OCI-LY1 (cell line): ENCODE data around the gene STARD3NL.
"Not testable (repeated sequence)": the region's sequence is repeated elsewhere in the genome, so short reads cannot be mapped to it uniquely, and the experiment has no call there.

Source experiments
- H2AFZ ChIP-seq: fragments of 200-600 bp; sonication (generic), shearing (Covaris generic); 2 replicates; pipeline ENCODE4 v1.6.0; 2014; ENCODE audit warnings: antibody characterized with exemption, mild to moderate bottlenecking, low read length
- H3F3A ChIP-seq: fragments of 200-600 bp; sonication (generic), shearing (Covaris generic); 2 replicates; pipeline ENCODE4 v1.6.0; 2014; ENCODE audit warnings: mild to moderate bottlenecking, antibody characterized with exemption, low read length, moderate library complexity; ENCODE audit not compliant: insufficient read depth
- H3K27ac ChIP-seq: fragments of 200-600 bp; sonication (generic); 2 replicates; pipeline ENCODE4 v1.5.1; 2014; ENCODE audit warnings: low read length, mixed run types, mild to moderate bottlenecking, low read depth; ENCODE audit not compliant: poor library complexity, severe bottlenecking
- H3K27me3 ChIP-seq: fragments of 200-600 bp; sonication (generic); 2 replicates; pipeline ENCODE4 v1.6.0; 2014; ENCODE audit warnings: antibody characterized with exemption, mild to moderate bottlenecking, low read length, moderate library complexity; ENCODE audit not compliant: insufficient read depth
- H3K36me3 ChIP-seq: fragments of 200-600 bp; sonication (generic); 2 replicates; pipeline ENCODE4 v1.6.1; 2014; ENCODE audit warnings: mild to moderate bottlenecking, antibody characterized with exemption, low read length, moderate library complexity, mixed read lengths; ENCODE audit not compliant: insufficient read depth
- H3K4me1 ChIP-seq: fragments of 200-600 bp; sonication (generic); 2 replicates; pipeline ENCODE4 v1.5.1; 2014; ENCODE audit warnings: mild to moderate bottlenecking, low read length, moderate library complexity; ENCODE audit not compliant: insufficient read depth, severe bottlenecking
- H3K4me2 ChIP-seq: fragments of 200-600 bp; sonication (generic), shearing (Covaris generic); 2 replicates; pipeline ENCODE4 v1.6.1; 2014; ENCODE audit warnings: low read length
- H3K4me3 ChIP-seq: fragments of 200-600 bp; sonication (generic); 2 replicates; pipeline ENCODE4 v1.5.1; 2014; ENCODE audit warnings: low read length, low read depth, mild to moderate bottlenecking, mixed read lengths; ENCODE audit not compliant: poor library complexity, severe bottlenecking
- H3K79me2 ChIP-seq: fragments of 200-600 bp; shearing (Covaris generic); 2 replicates; pipeline ENCODE4 v1.6.1; 2016; ENCODE audit warnings: mixed run types, low read length, mixed read lengths; ENCODE audit not compliant: insufficient read depth
- H3K9ac ChIP-seq: fragments of 200-600 bp; sonication (generic), shearing (Covaris generic); 2 replicates; pipeline ENCODE4 v1.6.1; 2014; ENCODE audit warnings: mild to moderate bottlenecking, low read length, mixed read lengths
- H3K9me2 ChIP-seq: fragments of 200-600 bp; sonication (generic), shearing (Covaris generic); 2 replicates; pipeline ENCODE4 v1.6.1; 2014; ENCODE audit warnings: low read depth, mild to moderate bottlenecking, low read length, mixed read lengths
- H3K9me3 ChIP-seq: fragments of 200-600 bp; shearing (Covaris generic); 2 replicates; pipeline ENCODE4 v1.6.1; 2014; ENCODE audit warnings: low read length, mixed read lengths
- H4K20me1 ChIP-seq: fragments of 200-600 bp; sonication (generic), shearing (Covaris generic); 2 replicates; pipeline ENCODE4 v1.6.0; 2016; ENCODE audit warnings: mild to moderate bottlenecking, low read length; ENCODE audit not compliant: insufficient read depth
- EZH2 ChIP-seq: fragments of 200-600 bp; sonication (generic), shearing (Covaris generic); IDR thresholded peaks from 2 replicates; pipeline ENCODE4 v1.8.0; 2017; ENCODE audit warnings: borderline replicate concordance, mixed run types, mild to moderate bottlenecking, antibody characterized with exemption, low read length, moderate library complexity, mixed read lengths
- TF ChIP-seq, protein P1 (sequence below): fragments of 200-600 bp; sonication (generic), shearing (Covaris generic); IDR thresholded peaks from 2 replicates; pipeline ENCODE4 v1.5.1; 2017; ENCODE audit warnings: mild to moderate bottlenecking, antibody characterized with exemption, low read length, moderate library complexity, mixed read lengths

STARD3NL gene

DNA sequence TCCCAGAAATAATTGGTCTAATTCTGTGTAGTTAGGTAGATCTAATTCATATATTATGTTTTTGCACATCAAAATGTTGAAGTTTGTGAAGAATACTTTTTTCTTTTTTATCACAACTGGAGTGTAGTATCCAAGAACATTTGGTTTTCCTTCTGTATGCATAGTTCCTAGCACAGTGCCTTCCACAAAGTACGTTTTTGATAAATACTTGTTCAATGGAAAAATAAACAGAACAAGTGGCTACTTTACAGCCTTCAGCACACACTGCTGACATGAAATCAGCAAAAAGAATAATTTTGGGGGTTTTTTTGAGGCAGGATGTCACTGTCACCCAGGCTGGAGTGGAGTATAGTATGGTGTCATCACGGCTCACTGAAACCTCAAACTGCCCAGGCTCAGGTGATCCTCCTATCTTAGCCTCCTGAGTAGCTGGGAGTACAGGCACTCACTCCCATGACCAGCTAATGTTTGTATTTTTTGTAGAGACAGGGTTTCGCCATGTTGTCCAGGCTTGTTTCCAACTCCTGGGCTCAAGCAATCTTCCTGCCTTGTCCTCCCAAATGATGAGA lies 67.4 kb downstream of the STARD3NL start:
- Histone ChIP-seq H4K20me1 (no peaks in the 10 kb centered on the region), H3K27ac (no peak overlapping the region), H3K4me3 (no peak overlapping the region), H2AFZ (no peak overlapping the region), H3F3A (no peaks in the 10 kb centered on the region), H3K4me1 (no peaks in the 10 kb centered on the region), H3K36me3 (no peaks in the 10 kb centered on the region), H3K9ac (no peak overlapping the region), H3K79me2 (no peaks in the 10 kb centered on the region), H3K9me2 (no peaks in the 10 kb centered on the region), H3K9me3 (no peaks in the 10 kb centered on the region), H3K4me2 (no peak overlapping the region), H3K27me3 (no peaks in the 10 kb centered on the region)
- TF ChIP-seq, protein P1, sequence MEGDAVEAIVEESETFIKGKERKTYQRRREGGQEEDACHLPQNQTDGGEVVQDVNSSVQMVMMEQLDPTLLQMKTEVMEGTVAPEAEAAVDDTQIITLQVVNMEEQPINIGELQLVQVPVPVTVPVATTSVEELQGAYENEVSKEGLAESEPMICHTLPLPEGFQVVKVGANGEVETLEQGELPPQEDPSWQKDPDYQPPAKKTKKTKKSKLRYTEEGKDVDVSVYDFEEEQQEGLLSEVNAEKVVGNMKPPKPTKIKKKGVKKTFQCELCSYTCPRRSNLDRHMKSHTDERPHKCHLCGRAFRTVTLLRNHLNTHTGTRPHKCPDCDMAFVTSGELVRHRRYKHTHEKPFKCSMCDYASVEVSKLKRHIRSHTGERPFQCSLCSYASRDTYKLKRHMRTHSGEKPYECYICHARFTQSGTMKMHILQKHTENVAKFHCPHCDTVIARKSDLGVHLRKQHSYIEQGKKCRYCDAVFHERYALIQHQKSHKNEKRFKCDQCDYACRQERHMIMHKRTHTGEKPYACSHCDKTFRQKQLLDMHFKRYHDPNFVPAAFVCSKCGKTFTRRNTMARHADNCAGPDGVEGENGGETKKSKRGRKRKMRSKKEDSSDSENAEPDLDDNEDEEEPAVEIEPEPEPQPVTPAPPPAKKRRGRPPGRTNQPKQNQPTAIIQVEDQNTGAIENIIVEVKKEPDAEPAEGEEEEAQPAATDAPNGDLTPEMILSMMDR = no peak
- TF ChIP-seq EZH2 = no peak

DNA sequence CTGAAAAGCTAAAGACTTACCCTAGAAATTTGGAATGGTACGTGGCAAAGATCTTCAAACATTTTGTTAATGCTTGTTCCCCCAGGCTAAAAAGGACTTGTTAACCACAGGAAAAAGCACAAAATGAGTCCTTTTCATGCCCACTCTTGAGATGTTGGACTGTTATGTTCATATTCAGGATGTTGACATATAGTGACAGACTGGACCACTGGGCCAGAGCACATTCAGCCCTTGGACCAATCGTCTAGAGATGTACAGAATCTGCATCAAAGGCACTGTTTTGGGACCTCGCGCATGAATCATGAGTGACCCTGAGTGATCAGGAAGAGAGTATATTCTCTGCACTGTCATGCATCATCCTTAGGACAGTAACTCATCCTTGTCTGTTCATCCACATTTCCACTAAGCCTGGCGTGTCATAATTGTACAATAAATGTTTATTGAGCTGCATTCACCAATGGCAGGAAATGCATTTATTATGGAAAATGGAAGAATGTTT lies 70.1 kb downstream of the STARD3NL start:
- TF ChIP-seq, protein P1 = no peak
- TF ChIP-seq EZH2 = no peak
- H3F3A ChIP-seq = no peaks in the 10 kb centered on the region
- no peaks in the 10 kb centered on the region for H3K36me3 ChIP-seq
- H3K4me1 ChIP-seq = no peaks in the 10 kb centered on the region
- H2AFZ ChIP-seq = no peak overlapping the region
- H3K4me3 ChIP-seq = no peak overlapping the region
- H3K9me3 ChIP-seq = no peaks in the 10 kb centered on the region
- H3K27me3 ChIP-seq = no peaks in the 10 kb centered on the region
- H3K27ac ChIP-seq = no peak overlapping the region
- no peaks in the 10 kb centered on the region for H3K79me2 ChIP-seq
- H4K20me1 ChIP-seq = no peaks in the 10 kb centered on the region
- no peak overlapping the region for H3K9ac ChIP-seq
- H3K4me2 ChIP-seq = no peak overlapping the region
- H3K9me2 ChIP-seq = no peaks in the 10 kb centered on the region

DNA sequence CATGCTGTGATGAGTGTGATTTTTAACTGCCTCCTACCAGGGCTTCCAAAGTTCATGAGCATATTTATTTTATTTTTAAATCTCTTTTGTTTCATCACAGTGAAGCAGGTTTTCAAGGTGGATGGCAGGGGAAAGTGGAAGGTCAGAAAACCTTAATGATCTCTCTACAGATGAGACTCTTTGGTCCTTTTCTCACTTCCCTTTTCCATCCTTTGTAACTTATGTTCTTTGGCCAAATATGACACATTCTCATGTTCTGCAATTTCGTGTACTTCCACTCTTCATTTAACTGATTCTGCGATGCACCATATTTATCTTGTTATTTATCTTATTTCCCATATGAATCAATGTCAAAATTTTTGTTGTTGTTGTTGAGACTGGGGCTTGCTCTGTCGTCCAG lies 71.8 kb downstream of the STARD3NL start:
- not testable (repeated sequence) for H3K4me1 ChIP-seq

DNA sequence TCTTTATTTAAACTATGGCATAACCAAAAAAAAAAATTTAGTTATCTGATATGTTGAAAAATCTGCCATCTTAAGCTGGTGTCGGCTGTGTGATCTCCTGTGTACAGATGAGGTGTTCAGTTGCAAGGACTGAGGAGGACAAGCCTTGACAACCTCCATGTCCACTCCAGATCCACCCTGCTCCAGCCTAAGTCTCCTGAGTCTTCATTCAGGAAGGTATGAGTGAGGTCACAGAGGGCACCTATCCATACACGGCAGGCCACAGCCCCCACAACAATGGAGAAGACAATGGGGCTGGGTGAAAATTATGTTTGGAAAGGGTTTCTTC lies 79.3 kb downstream of the STARD3NL start:
- no peaks in the 10 kb centered on the region for H4K20me1 ChIP-seq
- no peak overlapping the region for H3K4me3 ChIP-seq
- H3K9me2 ChIP-seq = no peaks in the 10 kb centered on the region
- H2AFZ ChIP-seq = no peak overlapping the region
- H3K36me3 ChIP-seq = no peaks in the 10 kb centered on the region
- no peak overlapping the region for H3K4me2 ChIP-seq
- no peaks in the 10 kb centered on the region for H3K27me3 ChIP-seq
- TF ChIP-seq EZH2 = no peak
- TF ChIP-seq, protein P1 = no peak
- no peaks in the 10 kb centered on the region for H3K9me3 ChIP-seq
- H3K79me2 ChIP-seq = no peaks in the 10 kb centered on the region
- no peak overlapping the region for H3K27ac ChIP-seq
- no peaks in the 10 kb centered on the region for H3F3A ChIP-seq
- H3K9ac ChIP-seq = no peak overlapping the region
- H3K4me1 ChIP-seq = no peaks in the 10 kb centered on the region

More for the DNA sequence above, 71.8 kb downstream of the STARD3NL start:
- H3K79me2 ChIP-seq, H3K9me3 ChIP-seq, H3K4me2 ChIP-seq, H3K9ac ChIP-seq, H3K27me3 ChIP-seq, H2AFZ ChIP-seq, H3K9me2 ChIP-seq, H4K20me1 ChIP-seq, H3F3A ChIP-seq, H3K36me3 ChIP-seq, H3K27ac ChIP-seq, H3K4me3 ChIP-seq: not testable (repeated sequence)

DNA sequence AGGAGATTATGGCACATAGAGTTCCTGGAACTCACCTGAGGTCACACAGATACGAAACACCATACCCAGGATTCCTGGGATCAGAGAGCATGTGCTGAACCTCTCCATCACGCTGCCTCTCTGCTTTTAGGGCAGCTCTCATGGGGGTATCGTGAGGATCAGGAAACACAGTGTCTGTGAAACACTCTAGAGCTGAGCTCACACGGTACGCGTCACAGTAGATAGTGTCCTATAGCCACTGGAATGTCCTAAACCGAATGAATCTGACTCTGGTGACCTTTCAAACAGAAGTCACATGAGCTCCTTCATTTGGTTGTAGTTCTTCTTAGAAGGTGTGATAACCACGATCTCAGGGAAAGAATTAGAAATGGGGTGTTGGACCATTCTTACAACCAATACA lies 81.1 kb downstream of the STARD3NL start:
- H3K79me2 ChIP-seq, H3K27me3 ChIP-seq, H3K27ac ChIP-seq, H3K4me1 ChIP-seq, H3K9me2 ChIP-seq, H4K20me1 ChIP-seq, H3K9ac ChIP-seq, H3K36me3 ChIP-seq, H3K4me3 ChIP-seq, H3F3A ChIP-seq, H3K9me3 ChIP-seq, H2AFZ ChIP-seq, H3K4me2 ChIP-seq: not testable (repeated sequence)
